SIG-M5 treated with dmso at 0.1 percent for 504 hours (cell line): Measurements from ENCODE around the gene FYN.

ENCODE experiments used
- DNase-seq: peaks from one replicate; lab custom pipeline; 2025; ENCODE audit not compliant: unreplicated experiment; lab: John Stamatoyannopoulos, UW

FYN gene

GRCh38 chr6:111732390-111732789 lies 140.9 kb downstream of the FYN start:
- DNase-seq = no peak

- no peak for DNase-seq
Measured at GRCh38 chr6:111731456-111732195, 141.6 kb downstream of the FYN start.

- no peak for DNase-seq
Measured at GRCh38 chr6:111730864-111731263, 142.4 kb downstream of the FYN start.

DNA sequence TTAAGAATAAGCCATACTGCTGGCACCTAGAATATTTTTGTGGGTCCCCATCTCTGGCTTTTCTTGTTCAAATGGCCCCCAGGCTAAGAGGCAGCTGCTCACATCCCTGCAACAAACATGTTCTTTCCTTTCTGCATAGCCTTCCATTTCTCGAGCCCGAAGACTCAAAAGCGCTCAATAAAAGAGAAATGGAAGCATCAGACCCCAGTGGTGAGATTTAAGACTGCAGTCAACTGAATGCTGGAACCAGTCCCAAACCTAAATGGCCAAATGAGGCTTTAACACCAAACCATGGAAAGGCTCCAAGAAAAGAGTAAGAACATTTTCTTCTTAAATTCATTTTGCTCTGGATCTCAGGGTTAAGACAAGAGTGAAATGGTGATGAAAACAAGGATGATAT lies 145.4 kb downstream of the FYN start:
- DNase-seq = peak; percentile 9

- no peak for DNase-seq
Measured at GRCh38 chr6:111727041-111727440, 146.2 kb downstream of the FYN start.

- no peak for DNase-seq
Measured at GRCh38 chr6:111725446-111726112, 147.7 kb downstream of the FYN start.

GRCh38 chr6:111724505-111724904 lies 148.7 kb downstream of the FYN start:
- DNase-seq = peak; percentile 75

GRCh38 chr6:111724039-111724438 lies 149.2 kb downstream of the FYN start:
- DNase-seq = no peak

DNA sequence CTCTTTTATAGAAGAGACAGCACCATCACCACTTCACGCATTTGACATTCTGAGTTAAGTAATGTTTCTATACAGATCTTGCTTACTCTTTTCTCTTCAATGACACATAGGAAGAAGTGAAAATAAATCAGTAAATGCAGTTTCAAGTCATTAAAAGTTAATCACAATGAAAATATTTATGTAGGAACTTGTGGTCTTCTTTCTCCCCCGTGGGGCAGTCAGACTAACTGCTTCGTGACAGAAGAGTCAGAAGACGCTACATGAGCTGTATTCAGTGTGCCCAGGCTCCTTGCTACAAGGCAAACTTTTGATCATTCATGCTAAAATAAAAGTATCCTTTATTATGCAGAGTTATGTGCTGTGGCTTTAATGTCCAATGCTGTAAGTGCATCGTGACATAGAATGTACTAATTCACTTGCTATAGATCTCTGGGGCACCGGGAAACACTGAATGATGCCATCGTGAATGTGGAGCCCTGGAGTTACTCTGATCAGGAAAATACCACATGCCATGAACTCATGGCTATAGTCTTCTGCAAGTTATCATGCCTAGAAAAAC lies 149.8 kb downstream of the FYN start:
- DNase-seq = no peak

DNA sequence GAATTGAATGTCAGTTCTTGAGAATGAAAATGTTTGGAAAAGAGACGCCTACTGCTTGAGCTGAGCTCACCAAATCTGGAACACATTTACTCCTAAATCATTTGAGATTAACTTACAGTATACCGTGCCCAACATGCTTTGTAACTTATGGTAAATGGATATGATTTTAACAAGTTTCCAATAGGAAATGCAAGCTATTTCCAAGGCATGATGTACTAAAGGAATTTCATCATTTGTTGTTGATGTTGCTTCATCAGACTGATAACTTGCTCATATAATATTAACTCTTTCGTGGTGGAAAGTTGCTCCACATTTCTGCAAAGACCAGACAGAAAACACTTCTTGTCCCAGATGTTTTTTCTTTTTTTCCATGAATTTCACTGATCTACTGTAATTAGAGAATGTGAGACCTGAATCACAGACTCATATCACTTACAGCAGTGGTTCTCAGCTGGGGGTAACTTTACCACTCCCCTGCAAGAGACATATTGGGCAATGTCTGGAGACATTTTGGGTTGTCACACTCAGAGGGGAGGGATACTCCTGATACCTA lies 151.0 kb downstream of the FYN start:
- no peak for DNase-seq

GRCh38 chr6:111721753-111722154 lies 151.5 kb downstream of the FYN start:
- DNase-seq = no peak

GRCh38 chr6:111720931-111721496 lies 152.2 kb downstream of the FYN start:
- DNase-seq = no peak

DNA sequence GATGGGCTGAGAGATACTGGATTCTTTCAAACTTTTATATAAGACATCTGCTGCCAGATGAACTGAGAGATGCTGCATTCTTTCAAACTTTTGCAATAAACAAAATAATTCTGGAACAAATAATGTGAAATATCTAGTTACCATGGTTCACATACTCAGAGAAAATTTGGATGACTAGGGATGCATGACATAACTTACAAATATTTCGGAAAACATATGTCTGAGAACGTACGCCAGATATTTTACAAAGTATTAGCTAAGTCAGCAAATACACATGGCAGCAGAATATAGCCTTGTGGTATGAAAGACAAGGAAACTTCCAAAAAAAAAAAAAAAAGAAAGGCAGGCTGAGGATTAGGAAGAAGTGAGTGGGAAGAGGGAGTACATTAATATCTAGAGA lies 154.3 kb downstream of the FYN start:
- no peak for DNase-seq

DNA sequence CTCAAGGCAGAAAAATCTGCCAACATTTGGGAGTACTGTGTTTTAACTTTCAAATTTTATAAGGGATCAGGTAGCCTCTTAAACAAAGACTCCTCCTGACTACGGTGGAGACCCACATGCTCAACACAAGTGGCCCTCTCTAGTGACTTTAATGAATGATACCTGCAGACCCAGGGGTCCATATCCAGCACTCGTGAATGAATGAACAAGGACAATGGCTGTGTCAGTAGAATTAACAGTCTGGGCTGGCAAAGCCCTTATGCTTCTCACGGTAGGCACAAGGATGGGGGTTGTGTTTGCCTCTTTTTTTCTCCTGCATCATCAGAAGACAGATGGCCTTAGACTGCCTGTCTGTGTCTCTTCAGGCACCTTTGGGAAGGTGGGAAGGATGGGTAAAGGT lies 154.9 kb downstream of the FYN start:
- DNase-seq = no peak

- DNase-seq = no peak
Measured at GRCh38 chr6:111717621-111718020, 155.6 kb downstream of the FYN start.

GRCh38 chr6:111716325-111716724 lies 156.9 kb downstream of the FYN start:
- no peak for DNase-seq

GRCh38 chr6:111715321-111715720 lies 157.9 kb downstream of the FYN start:
- DNase-seq = no peak

- no peak for DNase-seq
Measured at GRCh38 chr6:111714416-111715270, 158.6 kb downstream of the FYN start.

DNA sequence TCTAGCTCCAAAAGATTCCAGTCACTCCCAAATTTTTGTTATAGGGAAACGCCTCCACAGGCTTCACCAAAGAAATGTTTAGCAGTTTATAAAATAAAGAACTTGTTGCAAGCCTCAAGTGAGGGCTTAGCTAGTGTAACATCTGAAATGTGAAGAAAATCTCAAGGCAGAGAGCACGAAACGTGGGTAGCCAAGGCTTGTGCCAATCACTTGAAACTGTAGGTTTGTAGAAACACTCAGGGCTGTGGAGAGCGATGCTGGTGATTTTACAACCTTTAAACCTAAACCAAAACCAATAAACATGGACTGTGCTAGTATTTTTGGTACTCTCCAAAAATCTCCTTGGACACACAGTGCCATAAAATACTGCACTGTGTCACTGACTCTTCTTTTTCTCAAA lies 159.4 kb downstream of the FYN start:
- DNase-seq = no peak

GRCh38 chr6:111713236-111713635 lies 160.0 kb downstream of the FYN start:
- DNase-seq = no peak
